ENCODE measurements around the gene PER3.

PER3 gene

DNA sequence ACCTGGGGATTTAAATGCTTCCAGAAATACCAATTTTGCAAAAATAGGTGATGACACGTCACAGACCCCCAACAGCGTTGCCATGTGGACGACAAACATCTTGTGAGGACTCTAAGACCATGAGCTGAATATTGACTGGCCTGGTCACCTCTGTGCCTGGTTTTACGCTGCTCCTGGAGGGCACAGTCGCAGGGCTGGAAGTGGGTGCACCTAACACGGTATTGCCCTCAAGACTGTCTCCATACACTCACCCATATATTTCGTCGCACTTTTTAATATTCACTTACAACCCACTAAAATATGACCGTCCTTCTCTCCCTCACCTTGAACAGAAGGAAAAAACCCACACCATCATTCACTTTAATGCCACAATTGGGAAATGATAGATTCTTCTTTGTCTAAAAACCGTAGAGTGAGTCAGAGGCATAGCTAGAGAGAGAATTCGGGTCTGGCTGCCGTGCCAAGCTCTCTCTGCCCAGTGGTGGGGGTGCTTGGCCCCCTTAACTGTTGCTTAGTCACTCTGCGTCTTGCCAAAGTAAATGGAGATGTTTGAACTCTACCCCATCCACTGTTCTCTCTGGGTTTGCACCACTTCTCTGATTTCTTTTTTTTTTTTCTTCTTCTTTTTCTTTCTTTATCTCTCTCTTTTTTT lies 109.6 kb downstream of the PER3 start:
- H3K27ac Mint-ChIP-seq: no peak overlapping the region
- no peaks in the 10 kb centered on the region for H3K36me3 Mint-ChIP-seq (ENCODE audit: low read depth)
- no peak overlapping the region for H3K4me3 Mint-ChIP-seq
- no peaks in the 10 kb centered on the region for H3K4me1 Mint-ChIP-seq
- peaks cover 10% of the 10 kb centered on the region for H3K27me3 Mint-ChIP-seq (ENCODE audit: low read depth)
- TF ChIP-seq, protein P1, sequence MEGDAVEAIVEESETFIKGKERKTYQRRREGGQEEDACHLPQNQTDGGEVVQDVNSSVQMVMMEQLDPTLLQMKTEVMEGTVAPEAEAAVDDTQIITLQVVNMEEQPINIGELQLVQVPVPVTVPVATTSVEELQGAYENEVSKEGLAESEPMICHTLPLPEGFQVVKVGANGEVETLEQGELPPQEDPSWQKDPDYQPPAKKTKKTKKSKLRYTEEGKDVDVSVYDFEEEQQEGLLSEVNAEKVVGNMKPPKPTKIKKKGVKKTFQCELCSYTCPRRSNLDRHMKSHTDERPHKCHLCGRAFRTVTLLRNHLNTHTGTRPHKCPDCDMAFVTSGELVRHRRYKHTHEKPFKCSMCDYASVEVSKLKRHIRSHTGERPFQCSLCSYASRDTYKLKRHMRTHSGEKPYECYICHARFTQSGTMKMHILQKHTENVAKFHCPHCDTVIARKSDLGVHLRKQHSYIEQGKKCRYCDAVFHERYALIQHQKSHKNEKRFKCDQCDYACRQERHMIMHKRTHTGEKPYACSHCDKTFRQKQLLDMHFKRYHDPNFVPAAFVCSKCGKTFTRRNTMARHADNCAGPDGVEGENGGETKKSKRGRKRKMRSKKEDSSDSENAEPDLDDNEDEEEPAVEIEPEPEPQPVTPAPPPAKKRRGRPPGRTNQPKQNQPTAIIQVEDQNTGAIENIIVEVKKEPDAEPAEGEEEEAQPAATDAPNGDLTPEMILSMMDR (IDR thresholded peaks at IDR 0.05; ENCODE audit: unreplicated experiment in 3 of 3): no peak
- H3K9me3 Mint-ChIP-seq: no peaks in the 10 kb centered on the region

Data from nephron (organoid).